ENCODE measurements around the gene OR11A1.

Gene OR11A1

DNA sequence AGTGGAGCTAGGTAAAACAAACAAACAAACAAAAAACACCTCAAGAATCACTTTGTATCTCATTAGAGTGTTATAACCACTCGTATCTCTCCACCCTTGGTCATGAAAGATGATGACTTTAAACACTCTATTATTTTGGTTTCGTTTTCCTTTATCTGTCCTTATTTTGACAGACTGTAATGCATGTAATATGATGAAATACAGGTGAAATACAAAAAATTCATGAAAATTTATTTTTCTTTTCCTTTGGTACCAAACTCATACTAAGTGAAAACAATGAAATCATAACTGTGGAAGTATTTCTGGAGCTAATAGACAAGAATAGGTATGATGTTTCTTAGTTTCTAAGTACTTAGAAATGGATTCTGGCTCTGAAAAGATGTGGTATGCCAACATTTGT, 57.3 kb downstream of the OR11A1 start:
- in situ Hi-C loops (cut with HindIII; ENCODE audit: low sequenced_read_pairs) = no loop called here

GRCh38 chr6:29395331-29395730, 61.5 kb downstream of the OR11A1 start, which contains the start of gene OR12D2:
Gene OR12D2 (plus strand): TSS chr6:29395631. CDS start chr6:29396700, 1,069 bp downstream.
- in situ Hi-C loops (cut with HindIII; ENCODE audit: low sequenced_read_pairs) = no loop called here

GRCh38 chr6:29388533-29388932, 68.3 kb downstream of the OR11A1 start:
- in situ Hi-C loops (cut with HindIII; ENCODE audit: low sequenced_read_pairs) = no loop called here

DNA sequence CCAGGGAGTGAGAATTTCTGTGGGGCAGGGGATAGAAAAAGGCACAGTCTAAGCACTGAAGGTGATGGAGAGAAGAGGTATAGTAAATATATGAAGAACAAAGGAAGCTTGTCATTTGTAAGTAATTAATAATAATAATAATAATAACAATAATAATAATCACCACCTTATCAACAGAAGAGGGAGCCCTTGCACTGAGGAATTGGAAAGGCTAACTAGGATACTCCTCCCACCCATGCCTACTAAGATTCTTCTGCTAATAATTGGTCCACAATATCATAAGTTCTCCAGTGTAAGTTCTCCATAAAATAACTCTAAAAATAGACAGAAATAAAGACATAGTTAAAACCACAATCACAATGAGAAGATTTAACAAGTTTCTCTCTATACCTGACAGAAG, 80.9 kb downstream of the OR11A1 start:
- in situ Hi-C loops (cut with HindIII; ENCODE audit: low sequenced_read_pairs) = no loop called here
